Mammary epithelial cell (primary cell): Measurements from ENCODE around the gene EML4.

Experiments
- EZH2 ChIP-seq: IDR thresholded peaks from 2 replicates; pipeline ENCODE4 v1.6.1; 2012; ENCODE audit warnings: low read length, inconsistent platforms, borderline replicate concordance
- TF ChIP-seq, protein P1 (sequence below), 2 donors: IDR thresholded peaks in 1 of 2; conservative IDR thresholded peaks in 1 of 2; 2 replicates each; pipeline ENCODE4 v1.5.1; 2011 to 2012; ENCODE audit warnings: inconsistent platforms in 2 of 2, low read length in 2 of 2, mild to moderate bottlenecking in 2 of 2, control low read depth in 1 of 2, low read depth in 1 of 2; ENCODE audit not compliant: insufficient read depth in 1 of 2; ENCODE audit errors: extremely low read depth in 1 of 2

DNA sequence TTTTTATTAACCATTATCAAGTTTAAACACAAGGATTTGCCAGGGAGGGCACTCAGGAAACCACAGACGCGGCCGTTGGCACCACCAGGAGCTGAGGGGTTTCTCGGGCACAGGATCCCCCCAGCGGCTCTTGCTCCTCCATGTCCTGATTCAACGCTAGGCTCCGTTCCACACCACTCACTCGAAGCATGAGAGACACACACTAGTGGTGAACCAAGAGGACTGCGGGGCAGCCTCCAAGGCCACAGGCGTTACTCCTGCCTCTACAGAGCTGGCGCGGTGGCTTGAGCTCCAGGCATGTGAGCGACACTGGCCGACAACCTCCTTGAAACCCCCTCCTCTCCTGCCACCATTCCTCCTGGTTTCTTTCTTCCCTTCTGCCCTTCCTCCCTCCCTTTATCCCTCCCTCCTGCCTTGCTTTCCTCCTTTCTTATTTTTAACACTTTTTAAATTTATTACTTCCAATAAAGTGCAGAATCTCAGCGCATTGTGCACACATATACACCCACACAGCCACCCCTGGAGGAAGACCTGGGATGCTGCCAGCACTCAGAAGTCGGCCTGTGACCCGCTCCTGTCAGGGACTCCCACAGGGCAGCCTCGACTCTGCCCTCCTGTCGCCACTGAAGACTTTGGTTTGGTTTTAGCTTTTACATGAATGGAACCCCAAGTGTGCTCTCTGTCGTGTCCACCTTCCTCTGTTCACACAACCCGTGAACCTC lies 170.2 kb downstream of the EML4 start:
- TF ChIP-seq, protein P1, sequence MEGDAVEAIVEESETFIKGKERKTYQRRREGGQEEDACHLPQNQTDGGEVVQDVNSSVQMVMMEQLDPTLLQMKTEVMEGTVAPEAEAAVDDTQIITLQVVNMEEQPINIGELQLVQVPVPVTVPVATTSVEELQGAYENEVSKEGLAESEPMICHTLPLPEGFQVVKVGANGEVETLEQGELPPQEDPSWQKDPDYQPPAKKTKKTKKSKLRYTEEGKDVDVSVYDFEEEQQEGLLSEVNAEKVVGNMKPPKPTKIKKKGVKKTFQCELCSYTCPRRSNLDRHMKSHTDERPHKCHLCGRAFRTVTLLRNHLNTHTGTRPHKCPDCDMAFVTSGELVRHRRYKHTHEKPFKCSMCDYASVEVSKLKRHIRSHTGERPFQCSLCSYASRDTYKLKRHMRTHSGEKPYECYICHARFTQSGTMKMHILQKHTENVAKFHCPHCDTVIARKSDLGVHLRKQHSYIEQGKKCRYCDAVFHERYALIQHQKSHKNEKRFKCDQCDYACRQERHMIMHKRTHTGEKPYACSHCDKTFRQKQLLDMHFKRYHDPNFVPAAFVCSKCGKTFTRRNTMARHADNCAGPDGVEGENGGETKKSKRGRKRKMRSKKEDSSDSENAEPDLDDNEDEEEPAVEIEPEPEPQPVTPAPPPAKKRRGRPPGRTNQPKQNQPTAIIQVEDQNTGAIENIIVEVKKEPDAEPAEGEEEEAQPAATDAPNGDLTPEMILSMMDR (conservative IDR thresholded peaks at IDR 0.05 in 1 of 2, IDR thresholded peaks at IDR 0.05 in 1 of 2; ENCODE audit: extremely low read depth in 1 of 2, insufficient read depth in 1 of 2, low read depth in 1 of 2, low read length in 2 of 2), result no peak
- TF ChIP-seq EZH2, result no peak
